Right lobe of liver (tissue), 6 donors: ENCODE data around the gene ANKRD44. TPM values are rescaled to one million over a fixed set of nuclear protein-coding genes. Genes with fewer than 3 reads are reported as not detected.

Experiments
- ATAC-seq, 4 donors: fragments of 200-7000 bp; cut with Tn5 transposase; one replicate each; pipeline ENCODE4 v1.9.1; 2020; ENCODE audit warnings: mild to moderate bottlenecking in 4 of 4, moderate library complexity in 4 of 4
- DNase-seq, 3 donors: peaks; one replicate each; pipeline ENCODE4 v3.0.0-alpha.2; 2020
- H3K27ac ChIP-seq, 3 donors: fragments of 200-600 bp; one replicate each; pipeline ENCODE4 v1.8.0; 2022
- H3K27me3 ChIP-seq, 2 donors: fragments of 200-600 bp; one replicate each; pipeline ENCODE4 v1.8.0; 2022
- H3K36me3 ChIP-seq, 4 donors: fragments of 200-600 bp; sonication (generic) in 1 of 4; one replicate each; pipeline versions ENCODE4 v1.5.1 to v1.8.0; 2017 to 2022; ENCODE audit warnings: control low read depth in 1 of 4
- H3K4me1 ChIP-seq, 4 donors: fragments of 200-600 bp; sonication (generic) in 1 of 4; one replicate each; pipeline versions ENCODE4 v1.5.1 to v1.8.0; 2017 to 2022; ENCODE audit warnings: control low read depth in 1 of 4
- H3K4me3 ChIP-seq, 3 donors: fragments of 200-600 bp; one replicate each; pipeline ENCODE4 v1.8.0; 2022
- H3K9me3 ChIP-seq, 4 donors: fragments of 200-600 bp; sonication (generic) in 1 of 4; one replicate each; pipeline versions ENCODE4 v1.5.1 to v1.8.0; 2017 to 2022; ENCODE audit warnings: control low read depth in 1 of 4
- POLR2A ChIP-seq: fragments of 450-650 bp; IDR thresholded peaks from one replicate; pipeline ENCODE4 v1.6.1; 2017; ENCODE audit warnings: antibody characterized with exemption, mild to moderate bottlenecking
- WGBS: methylation state at CpG from one replicate; pipeline ENCODE4 v1.1.6; 2018; ENCODE audit warnings: low coverage, low lambda C conversion rate; ENCODE audit not compliant: insufficient coverage; ENCODE audit errors: missing lambda C conversion rate; 5-methylcytosine and 5-hydroxymethylcytosine counted together
- intact Hi-C, 2 donors: fragments of 100-400 bp; cut with DNase I; formaldehyde crosslinking; loops; one replicate each; pipeline versions ENCODE4 v1.11.2 to v1.14.1; 2022
- total RNA-seq, 6 experiments: library from RNA; depleted of rRNA in 2 of 6; stranded (reverse); fragments of >200 nt in 2 of 6; fragmentation: NEBNext Ultra II Directional in 3 of 6; extraction: Animal tissue kit (Norgen Biotek cat#: 25700) in 3 of 6; gene quantifications; one replicate each; pipeline versions ENCODE4 v1.1.0 to v1.2.4, GENCODE V29; 2016 to 2023
- TF ChIP-seq, protein P1 (sequence below), 4 donors: fragments of 200-600 bp in 3 of 4; fragments of 450-650 bp in 1 of 4; IDR thresholded peaks; one replicate each; pipeline versions ENCODE4 v1.5.1 to v1.8.0; 2016 to 2022; ENCODE audit warnings: antibody characterized with exemption in 4 of 4, mild to moderate bottlenecking in 2 of 4
- donor health status: DM: no; HTN: yes; CAD: no.
- donor health status: DM: no; HTN: no; CAD: no.
- donor health status: DM: no; HTN: no; CAD: no.
- donor health status: DM: no; HTN: yes; CAD: no.
- donor health status: DM: no; HTN: yes; CAD: no.

The ANKRD44 gene
- total RNA-seq, 6 experiments from 2014 or later, result 7.9 to 19.5 (median 13.3) TPM

DNA sequence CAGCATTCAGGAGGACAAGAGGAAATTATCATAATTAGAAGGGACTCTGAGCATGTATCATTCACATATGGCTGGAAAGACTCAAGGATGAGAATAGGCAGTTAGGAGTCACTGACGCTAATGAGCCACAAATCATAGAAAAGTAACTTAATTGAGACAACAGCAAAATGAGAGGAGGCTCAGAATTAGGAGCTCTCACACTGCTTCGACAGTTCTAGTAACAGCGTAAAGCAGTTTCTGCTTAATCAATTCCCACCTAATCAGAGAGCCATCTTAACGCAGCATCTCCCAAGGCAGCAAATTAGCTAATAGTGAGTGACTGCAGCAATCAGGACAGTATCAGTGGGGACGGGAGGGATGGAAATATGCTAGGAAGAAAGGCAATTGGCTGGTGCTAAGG, 32.8 kb downstream of the ANKRD44 start:
- intact Hi-C loops, result no loop called here
- H3K4me3 ChIP-seq, result no peak overlapping the region

DNA sequence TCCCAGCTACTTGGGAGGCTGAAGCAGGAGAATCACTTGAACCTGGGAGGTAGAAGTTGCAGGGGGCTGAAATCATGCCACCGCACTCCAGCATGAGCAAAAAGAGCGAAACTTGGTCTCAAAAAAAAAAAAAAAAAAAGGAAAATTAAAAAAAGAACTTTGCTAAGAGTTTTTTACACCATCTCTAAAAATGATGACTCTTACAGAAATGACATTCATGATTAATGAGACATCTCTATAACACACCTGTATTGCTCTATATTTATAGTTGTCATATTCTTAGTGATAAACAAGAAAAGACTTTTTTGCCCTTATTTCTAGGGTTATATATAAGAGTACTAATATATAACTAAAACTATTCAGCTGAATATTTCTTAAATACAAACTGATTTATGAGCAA, 34.4 kb downstream of the ANKRD44 start:
- no peaks in the 10 kb centered on the region for H3K9me3 ChIP-seq
- H3K4me3 ChIP-seq, result no peak overlapping the region
- intact Hi-C loops, result no loop called here
- no CpG with 5 or more reads among the region's 2 CpGs for WGBS
- TF ChIP-seq, protein P1, sequence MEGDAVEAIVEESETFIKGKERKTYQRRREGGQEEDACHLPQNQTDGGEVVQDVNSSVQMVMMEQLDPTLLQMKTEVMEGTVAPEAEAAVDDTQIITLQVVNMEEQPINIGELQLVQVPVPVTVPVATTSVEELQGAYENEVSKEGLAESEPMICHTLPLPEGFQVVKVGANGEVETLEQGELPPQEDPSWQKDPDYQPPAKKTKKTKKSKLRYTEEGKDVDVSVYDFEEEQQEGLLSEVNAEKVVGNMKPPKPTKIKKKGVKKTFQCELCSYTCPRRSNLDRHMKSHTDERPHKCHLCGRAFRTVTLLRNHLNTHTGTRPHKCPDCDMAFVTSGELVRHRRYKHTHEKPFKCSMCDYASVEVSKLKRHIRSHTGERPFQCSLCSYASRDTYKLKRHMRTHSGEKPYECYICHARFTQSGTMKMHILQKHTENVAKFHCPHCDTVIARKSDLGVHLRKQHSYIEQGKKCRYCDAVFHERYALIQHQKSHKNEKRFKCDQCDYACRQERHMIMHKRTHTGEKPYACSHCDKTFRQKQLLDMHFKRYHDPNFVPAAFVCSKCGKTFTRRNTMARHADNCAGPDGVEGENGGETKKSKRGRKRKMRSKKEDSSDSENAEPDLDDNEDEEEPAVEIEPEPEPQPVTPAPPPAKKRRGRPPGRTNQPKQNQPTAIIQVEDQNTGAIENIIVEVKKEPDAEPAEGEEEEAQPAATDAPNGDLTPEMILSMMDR (IDR thresholded peaks at IDR 0.05), result no peak
- no peak for TF ChIP-seq POLR2A
- H3K36me3 ChIP-seq, result no peaks in the 10 kb centered on the region
- DNase-seq, result no peak
- H3K4me1 ChIP-seq, result no peaks in the 10 kb centered on the region
- ATAC-seq, result no peak
- no peak overlapping the region for H3K27ac ChIP-seq
- no peaks in the 10 kb centered on the region for H3K27me3 ChIP-seq

More for the DNA sequence above, 32.8 kb downstream of the ANKRD44 start:
- TF ChIP-seq, protein P1 (IDR thresholded peaks at IDR 0.05), result no peak
- TF ChIP-seq POLR2A, result no peak
- H3K36me3 ChIP-seq, result no peaks in the 10 kb centered on the region
- ATAC-seq, result no peak
- no peaks in the 10 kb centered on the region for H3K27me3 ChIP-seq
- WGBS, result 76% methylated on average over 5 of the region's 5 CpGs
- no peak for DNase-seq
- H3K27ac ChIP-seq, result no peak overlapping the region
- no peaks in the 10 kb centered on the region for H3K9me3 ChIP-seq
- H3K4me1 ChIP-seq, result no peaks in the 10 kb centered on the region

DNA sequence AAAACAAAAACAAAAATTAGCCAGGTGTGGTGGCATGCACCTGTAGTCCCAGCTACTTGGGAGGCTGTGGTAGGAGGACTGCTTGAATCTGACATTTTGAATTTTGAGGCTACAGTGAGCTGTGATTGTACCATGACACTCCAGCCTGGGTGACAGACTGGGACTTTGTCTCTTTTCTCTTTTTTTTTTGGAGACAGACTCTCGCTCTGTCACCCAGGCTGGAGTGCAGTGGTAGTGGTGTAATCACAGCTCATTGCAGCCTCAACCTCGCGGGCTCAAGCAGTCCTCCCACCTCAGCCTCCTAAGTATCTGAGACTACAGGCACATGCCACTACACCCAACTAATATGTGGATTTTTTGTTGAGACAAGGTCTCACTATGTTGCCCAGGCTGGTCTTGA, 35.6 kb downstream of the ANKRD44 start:
- Histone ChIP-seq H3K27me3 (no peaks in the 10 kb centered on the region), H3K4me3 (no peak overlapping the region), H3K4me1 (no peaks in the 10 kb centered on the region), H3K27ac (no peak overlapping the region), H3K36me3 (no peaks in the 10 kb centered on the region), H3K9me3 (no peaks in the 10 kb centered on the region)
- no peak for DNase-seq
- intact Hi-C loops, result no loop called here
- WGBS, result 83% methylated on average over 1 of the region's 3 CpGs
- ATAC-seq, result no peak
- TF ChIP-seq POLR2A, result no peak
- TF ChIP-seq, protein P1 (IDR thresholded peaks at IDR 0.05), result no peak

DNA sequence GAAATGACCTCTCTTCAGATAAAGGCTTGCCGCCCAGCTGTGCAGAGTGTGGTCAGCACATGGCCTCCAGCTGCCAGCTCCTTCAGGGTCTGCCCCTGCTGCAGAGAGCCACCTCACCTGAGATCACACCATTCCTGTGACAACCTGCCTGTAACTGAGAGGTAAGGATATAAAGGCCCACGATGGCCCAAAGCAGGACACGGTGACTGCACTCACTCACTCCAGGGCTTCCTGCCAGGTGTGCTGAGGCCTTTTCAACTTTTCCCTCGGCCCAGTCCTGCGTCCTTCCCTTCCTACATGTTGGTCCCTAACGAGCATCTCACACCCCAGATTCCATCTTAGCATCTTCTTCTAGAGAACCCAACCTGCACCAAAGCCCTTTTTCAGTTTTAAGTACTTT, 36.2 kb downstream of the ANKRD44 start:
- Histone ChIP-seq H3K9me3 (no peaks in the 10 kb centered on the region), H3K27me3 (no peaks in the 10 kb centered on the region), H3K4me3 (no peak overlapping the region), H3K27ac (no peak overlapping the region), H3K4me1 (no peaks in the 10 kb centered on the region), H3K36me3 (no peaks in the 10 kb centered on the region)
- intact Hi-C loops, result no loop called here
- ATAC-seq (peak in 1 of 4 donors; percentile 40), DNase-seq (no peak)
- no peak for TF ChIP-seq POLR2A
- TF ChIP-seq, protein P1 (IDR thresholded peaks at IDR 0.05), result no peak
- 74% methylated on average over 4 of the region's 6 CpGs for WGBS

DNA sequence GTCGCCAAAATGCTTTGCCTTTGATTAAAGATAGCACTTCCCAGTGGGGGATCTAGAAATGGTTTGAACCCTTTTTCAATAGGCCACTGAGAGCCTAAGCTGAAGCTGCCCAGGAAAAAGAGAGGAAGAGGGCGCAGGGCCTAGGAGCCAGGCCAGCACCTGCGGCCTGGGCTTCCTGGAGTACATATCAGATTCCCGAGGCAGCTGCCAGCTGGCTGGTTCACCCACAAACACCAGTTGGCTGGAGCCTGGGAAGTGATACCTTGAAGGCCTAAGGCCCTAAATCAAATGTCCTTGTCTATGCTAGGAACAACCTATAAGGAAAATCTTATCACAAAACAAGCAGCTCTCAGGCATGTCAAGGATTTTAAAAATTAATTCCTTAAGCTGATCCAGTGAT, 37.1 kb downstream of the ANKRD44 start:
- no peak overlapping the region for H3K27ac ChIP-seq
- WGBS, result 49% methylated on average over 4 of the region's 4 CpGs
- H3K9me3 ChIP-seq, result no peaks in the 10 kb centered on the region
- DNase-seq (peak; percentile 65 to 79 (median 77)), ATAC-seq (peak; percentile 70 to 99 (median 88))
- no peak overlapping the region for H3K4me3 ChIP-seq
- H3K36me3 ChIP-seq, result no peaks in the 10 kb centered on the region
- no peak for TF ChIP-seq POLR2A
- TF ChIP-seq, protein P1 (IDR thresholded peaks at IDR 0.05), result no peak
- intact Hi-C loops, result no loop called here
- no peaks in the 10 kb centered on the region for H3K27me3 ChIP-seq
- no peaks in the 10 kb centered on the region for H3K4me1 ChIP-seq
